Measurements from ENCODE around the gene ZNF143.

- TF ChIP-seq CTCF (IDR thresholded peaks at IDR 0.05) (no peak), POLR2A (IDR thresholded peaks at IDR 0.05) (no peak)
Measured at GRCh38 chr11:9448576-9449352, 12.0 kb upstream of the ZNF143 start.
